Left lung (tissue), 10 donors: ENCODE measurements around the gene TUBB4B. TPM values are rescaled to one million over a fixed set of nuclear protein-coding genes. Genes with fewer than 3 reads are reported as not detected.

ENCODE experiments used
- ATAC-seq: fragments of 200-7000 bp; cut with Tn5 transposase; one replicate; pipeline ENCODE4 v1.9.1; 2020; ENCODE audit warnings: moderate library complexity
- DNase-seq, 4 donors: peaks; one replicate each; pipeline ENCODE4 v3.0.0-alpha.2; 2013 to 2020
- H3K27ac ChIP-seq, 2 donors: fragments of 200-600 bp; sonication (generic) in 1 of 2; one replicate each; pipeline versions ENCODE4 v1.5.0 to v1.8.0; 2020 to 2021
- H3K27me3 ChIP-seq, 2 donors: fragments of 200-600 bp; sonication (generic) in 1 of 2; one replicate each; pipeline versions ENCODE4 v1.5.0 to v1.8.0; 2020 to 2021
- H3K36me3 ChIP-seq, 2 donors: fragments of 200-600 bp; sonication (generic) in 1 of 2; one replicate each; pipeline versions ENCODE4 v1.5.0 to v1.8.0; 2020 to 2021
- H3K4me1 ChIP-seq, 2 donors: fragments of 200-600 bp; one replicate each; pipeline ENCODE4 v1.8.0; 2021
- H3K4me3 ChIP-seq, 2 donors: fragments of 200-600 bp; sonication (generic) in 1 of 2; one replicate each; pipeline versions ENCODE4 v1.5.0 to v1.8.0; 2020 to 2021; ENCODE audit warnings: mild to moderate bottlenecking in 1 of 2
- H3K9me3 ChIP-seq, 2 donors: fragments of 200-600 bp; sonication (generic) in 1 of 2; one replicate each; pipeline versions ENCODE4 v1.5.0 to v1.8.0; 2020 to 2021
- CTCF ChIP-seq, 2 donors: fragments of 200-600 bp; sonication (generic) in 1 of 2; IDR thresholded peaks; one replicate each; pipeline versions ENCODE4 v1.5.0 to v1.8.0; 2021; ENCODE audit warnings: antibody characterized with exemption in 2 of 2
- intact Hi-C, 2 donors: fragments of 100-400 bp; cut with DNase I; formaldehyde crosslinking; loops; one replicate each; pipeline versions ENCODE4 v1.11.2 to v1.14.2; 2022
- polyA plus RNA-seq, 6 donors: library from polyadenylated mRNA; unstranded; fragments of 120-200 nt; gene quantifications; one replicate each; pipeline ENCODE4 v1.2.1, GENCODE V29; 2013; ENCODE audit not compliant: insufficient read length in 6 of 6
- total RNA-seq, 2 donors: library from RNA; stranded (reverse); fragmentation: NEBNext Ultra II Directional; extraction: Animal tissue kit (Norgen Biotek cat#: 25700); gene quantifications; one replicate each; pipeline ENCODE4 v1.2.1, GENCODE V29; 2021
- donor health status: DM: no; HTN: yes; CAD: no.
- donor health status: DM: no; HTN: no; CAD: no.

The TUBB4B gene
- total and polyA plus RNA-seq, 8 donors: 196 to 337 (median 248) TPM

GRCh38 chr9:137275588-137276472, 34.7 kb downstream of the TUBB4B start:
- H3K4me3 ChIP-seq: peak overlapping the region in 1 of 2 donors; percentile 87
- intact Hi-C loops: no loop called here
- peaks cover 18 to 57% of the 10 kb centered on the region in 2 donors for H3K4me1 ChIP-seq
- H3K36me3 ChIP-seq: peaks cover 0 to 43% of the 10 kb centered on the region in 2 donors
- no peak for TF ChIP-seq CTCF (IDR thresholded peaks at IDR 0.05)
- H3K27me3 ChIP-seq: no peaks in the 10 kb centered on the region
- DNase-seq: peak in 1 of 4 donors; percentile 65
- peak overlapping the region; percentile 93 to 96 for H3K27ac ChIP-seq
- H3K9me3 ChIP-seq: no peaks in the 10 kb centered on the region
- ATAC-seq: no peak

GRCh38 chr9:137276473-137277328, 35.6 kb downstream of the TUBB4B start:
- no peaks in the 10 kb centered on the region for H3K27me3 ChIP-seq
- no peaks in the 10 kb centered on the region for H3K9me3 ChIP-seq
- peak overlapping the region; percentile 59 to 87 for H3K4me3 ChIP-seq
- peak; percentile 83 to 93 (median 87) for DNase-seq
- H3K27ac ChIP-seq: peak overlapping the region; percentile 93 to 96
- intact Hi-C loops: no loop called here
- no peak for TF ChIP-seq CTCF (IDR thresholded peaks at IDR 0.05)
- H3K4me1 ChIP-seq: peaks cover 18 to 61% of the 10 kb centered on the region in 2 donors
- H3K36me3 ChIP-seq: peaks cover 0 to 47% of the 10 kb centered on the region in 2 donors
- ATAC-seq: peak; percentile 64

- peak within 1 kb of the TSS; percentile 59 to 87 for H3K4me3 ChIP-seq
- TF ChIP-seq CTCF (IDR thresholded peaks at IDR 0.05): peak; percentile 16 to 31
- peak; percentile 86 for ATAC-seq
- peaks cover 18 to 67% of the 10 kb centered on the region in 2 donors for H3K4me1 ChIP-seq
- peak; percentile 47 to 98 (median 88) for DNase-seq
- H3K9me3 ChIP-seq: no peaks in the 10 kb centered on the region
- H3K36me3 ChIP-seq: peaks cover 0 to 48% of the 10 kb centered on the region in 2 donors
- peak within 1 kb of the TSS; percentile 93 to 96 for H3K27ac ChIP-seq
- intact Hi-C loops: no loop called here
- H3K27me3 ChIP-seq: no peaks in the 10 kb centered on the region
These were observed 36.4 kb downstream of the TUBB4B start, which contains the start of gene TOR4A for GRCh38 chr9:137277329-137278041. Gene TOR4A, plus strand, starts transcription at chr9:137277726. Its CDS starts 964 bp downstream, at chr9:137278690.

- ATAC-seq: peak; percentile 0
- TF ChIP-seq CTCF (IDR thresholded peaks at IDR 0.05): no peak
- Histone ChIP-seq H3K4me3 (peak overlapping the region; percentile 59 to 87), H3K27ac (peak overlapping the region; percentile 93 to 96), H3K4me1 (peaks cover 18 to 70% of the 10 kb centered on the region in 2 donors), H3K36me3 (peaks cover 0 to 48% of the 10 kb centered on the region in 2 donors), H3K27me3 (no peaks in the 10 kb centered on the region), H3K9me3 (no peaks in the 10 kb centered on the region)
- intact Hi-C loops: no loop called here
- DNase-seq: peak in 1 of 4 donors; percentile 90
These were observed 37.1 kb downstream of the TUBB4B start for GRCh38 chr9:137278061-137278701.
